GM18517 (cell line): ENCODE measurements around the gene NOC2L.
"Not testable (repeated sequence)": the region's sequence is repeated elsewhere in the genome, so short reads cannot be mapped to it uniquely, and the experiment has no call there.

Experiments used
- ATAC-seq: cut with Tn5 transposase; IDR thresholded peaks from one replicate; pipeline ENCODE4 v1.9.1; 2021; ENCODE audit warnings: mild to moderate bottlenecking, moderate library complexity; ENCODE audit not compliant: unreplicated experiment

The NOC2L gene

GRCh38 chr1:907611-908451 is 51.2 kb downstream of the NOC2L start:
- no peak for ATAC-seq

GRCh38 chr1:906600-907420 is 52.2 kb downstream of the NOC2L start:
- no peak for ATAC-seq

- no peak for ATAC-seq
Observed at GRCh38 chr1:905811-906599, 53.1 kb downstream of the NOC2L start.

GRCh38 chr1:905071-905749 is 53.8 kb downstream of the NOC2L start:
- ATAC-seq, result no peak

GRCh38 chr1:904310-904950 is 54.6 kb downstream of the NOC2L start:
- no peak for ATAC-seq

- no peak for ATAC-seq
Observed at GRCh38 chr1:903721-904271, 55.3 kb downstream of the NOC2L start.

- ATAC-seq, result no peak
Observed at GRCh38 chr1:903305-903704, 55.8 kb downstream of the NOC2L start.

GRCh38 chr1:902802-903201 is 56.3 kb downstream of the NOC2L start:
- ATAC-seq, result no peak

- no peak for ATAC-seq
Observed at GRCh38 chr1:901108-901859, 57.8 kb downstream of the NOC2L start.

GRCh38 chr1:899636-900317 is 59.3 kb downstream of the NOC2L start:
- no peak for ATAC-seq

- not testable (repeated sequence) for ATAC-seq
Observed at GRCh38 chr1:897951-898350, 61.1 kb downstream of the NOC2L start.

GRCh38 chr1:897226-897625 is 61.8 kb downstream of the NOC2L start:
- ATAC-seq, result no peak
